ENCODE results near the gene ITPRIP.

The ITPRIP gene

GRCh38 chr10:104325436-104326435 is 12.5 kb downstream of the ITPRIP start:
- Histone ChIP-seq H3K4me3 (ENCODE audit: low read depth, low read length) (no peak overlapping the region), H3K36me3 (ENCODE audit: control insufficient read depth in 2 of 2, insufficient read depth in 1 of 2, low read length in 2 of 2) (no peaks in the 10 kb centered on the region), H3K9me3 (ENCODE audit: control insufficient read depth, insufficient read depth, low read depth, low read length) (no peaks in the 10 kb centered on the region), H3K4me1 (ENCODE audit: control insufficient read depth, insufficient read depth, low read length) (peaks cover 27% of the 10 kb centered on the region), H3K27ac (ENCODE audit: extremely low read depth, low read depth, low read length) (no peak overlapping the region)
- ChIA-PET POLR2A (no interaction called here), CTCF (no interaction called here)
- TF ChIP-seq ZNF146 (tag by site-specific recombination; IDR thresholded peaks at IDR 0.05) (no peak), ZNF645 (tag by site-specific recombination; IDR thresholded peaks at IDR 0.05) (no peak), ZBTB48 (tag by site-specific recombination; IDR thresholded peaks at IDR 0.05) (no peak), PRDM1 (tag by site-specific recombination; IDR thresholded peaks at IDR 0.05) (no peak), ZNF37A (tag by site-specific recombination; IDR thresholded peaks at IDR 0.05) (no peak), ZNF561 (tag by site-specific recombination; IDR thresholded peaks at IDR 0.05; ENCODE audit: borderline replicate concordance) (no peak)
- TF ChIP-seq, protein P1, sequence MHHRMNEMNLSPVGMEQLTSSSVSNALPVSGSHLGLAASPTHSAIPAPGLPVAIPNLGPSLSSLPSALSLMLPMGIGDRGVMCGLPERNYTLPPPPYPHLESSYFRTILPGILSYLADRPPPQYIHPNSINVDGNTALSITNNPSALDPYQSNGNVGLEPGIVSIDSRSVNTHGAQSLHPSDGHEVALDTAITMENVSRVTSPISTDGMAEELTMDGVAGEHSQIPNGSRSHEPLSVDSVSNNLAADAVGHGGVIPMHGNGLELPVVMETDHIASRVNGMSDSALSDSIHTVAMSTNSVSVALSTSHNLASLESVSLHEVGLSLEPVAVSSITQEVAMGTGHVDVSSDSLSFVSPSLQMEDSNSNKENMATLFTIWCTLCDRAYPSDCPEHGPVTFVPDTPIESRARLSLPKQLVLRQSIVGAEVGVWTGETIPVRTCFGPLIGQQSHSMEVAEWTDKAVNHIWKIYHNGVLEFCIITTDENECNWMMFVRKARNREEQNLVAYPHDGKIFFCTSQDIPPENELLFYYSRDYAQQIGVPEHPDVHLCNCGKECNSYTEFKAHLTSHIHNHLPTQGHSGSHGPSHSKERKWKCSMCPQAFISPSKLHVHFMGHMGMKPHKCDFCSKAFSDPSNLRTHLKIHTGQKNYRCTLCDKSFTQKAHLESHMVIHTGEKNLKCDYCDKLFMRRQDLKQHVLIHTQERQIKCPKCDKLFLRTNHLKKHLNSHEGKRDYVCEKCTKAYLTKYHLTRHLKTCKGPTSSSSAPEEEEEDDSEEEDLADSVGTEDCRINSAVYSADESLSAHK (tag by site-specific recombination; IDR thresholded peaks at IDR 0.05), result no peak
- TF ChIP-seq, protein P2, sequence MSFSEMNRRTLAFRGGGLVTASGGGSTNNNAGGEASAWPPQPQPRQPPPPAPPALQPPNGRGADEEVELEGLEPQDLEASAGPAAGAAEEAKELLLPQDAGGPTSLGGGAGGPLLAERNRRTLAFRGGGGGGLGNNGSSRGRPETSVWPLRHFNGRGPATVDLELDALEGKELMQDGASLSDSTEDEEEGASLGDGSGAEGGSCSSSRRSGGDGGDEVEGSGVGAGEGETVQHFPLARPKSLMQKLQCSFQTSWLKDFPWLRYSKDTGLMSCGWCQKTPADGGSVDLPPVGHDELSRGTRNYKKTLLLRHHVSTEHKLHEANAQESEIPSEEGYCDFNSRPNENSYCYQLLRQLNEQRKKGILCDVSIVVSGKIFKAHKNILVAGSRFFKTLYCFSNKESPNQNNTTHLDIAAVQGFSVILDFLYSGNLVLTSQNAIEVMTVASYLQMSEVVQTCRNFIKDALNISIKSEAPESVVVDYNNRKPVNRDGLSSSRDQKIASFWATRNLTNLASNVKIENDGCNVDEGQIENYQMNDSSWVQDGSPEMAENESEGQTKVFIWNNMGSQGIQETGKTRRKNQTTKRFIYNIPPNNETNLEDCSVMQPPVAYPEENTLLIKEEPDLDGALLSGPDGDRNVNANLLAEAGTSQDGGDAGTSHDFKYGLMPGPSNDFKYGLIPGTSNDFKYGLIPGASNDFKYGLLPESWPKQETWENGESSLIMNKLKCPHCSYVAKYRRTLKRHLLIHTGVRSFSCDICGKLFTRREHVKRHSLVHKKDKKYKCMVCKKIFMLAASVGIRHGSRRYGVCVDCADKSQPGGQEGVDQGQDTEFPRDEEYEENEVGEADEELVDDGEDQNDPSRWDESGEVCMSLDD (tag by site-specific recombination; IDR thresholded peaks at IDR 0.05), result no peak

- TF ChIP-seq ZNF302 (tag by site-specific recombination; IDR thresholded peaks at IDR 0.05; ENCODE audit: low read depth), result no peak
- TF ChIP-seq ZNF37A (tag by site-specific recombination; IDR thresholded peaks at IDR 0.05), result no peak
- TF ChIP-seq, protein P3, sequence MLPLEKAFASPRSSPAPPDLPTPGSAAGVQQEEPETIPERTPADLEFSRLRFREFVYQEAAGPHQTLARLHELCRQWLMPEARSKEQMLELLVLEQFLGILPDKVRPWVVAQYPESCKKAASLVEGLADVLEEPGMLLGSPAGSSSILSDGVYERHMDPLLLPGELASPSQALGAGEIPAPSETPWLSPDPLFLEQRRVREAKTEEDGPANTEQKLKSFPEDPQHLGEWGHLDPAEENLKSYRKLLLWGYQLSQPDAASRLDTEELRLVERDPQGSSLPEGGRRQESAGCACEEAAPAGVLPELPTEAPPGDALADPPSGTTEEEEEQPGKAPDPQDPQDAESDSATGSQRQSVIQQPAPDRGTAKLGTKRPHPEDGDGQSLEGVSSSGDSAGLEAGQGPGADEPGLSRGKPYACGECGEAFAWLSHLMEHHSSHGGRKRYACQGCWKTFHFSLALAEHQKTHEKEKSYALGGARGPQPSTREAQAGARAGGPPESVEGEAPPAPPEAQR (tag by site-specific recombination; IDR thresholded peaks at IDR 0.05), result no peak
- TF ChIP-seq ZNF670 (tag by site-specific recombination; IDR thresholded peaks at IDR 0.05; ENCODE audit: low read depth), result no peak
- Histone ChIP-seq H3K4me1 (ENCODE audit: control insufficient read depth, insufficient read depth, low read length) (peaks cover 19% of the 10 kb centered on the region), H3K9me3 (ENCODE audit: control insufficient read depth, insufficient read depth, low read depth, low read length) (no peaks in the 10 kb centered on the region), H3K36me3 (ENCODE audit: control insufficient read depth in 2 of 2, insufficient read depth in 1 of 2, low read length in 2 of 2) (no peaks in the 10 kb centered on the region), H3K27ac (ENCODE audit: extremely low read depth, low read depth, low read length) (no peak overlapping the region), H3K4me3 (ENCODE audit: low read depth, low read length) (no peak overlapping the region)
- ChIA-PET CTCF (no interaction called here), POLR2A (no interaction called here)
These were observed 13.3 kb downstream of the ITPRIP start for GRCh38 chr10:104324931-104325330.

- CTCF ChIA-PET, result no interaction called here
- H3K9me3 ChIP-seq (ENCODE audit: control insufficient read depth, insufficient read depth, low read depth, low read length), result no peaks in the 10 kb centered on the region
- POLR2A ChIA-PET, result no interaction called here
- H3K4me1 ChIP-seq (ENCODE audit: control insufficient read depth, insufficient read depth, low read length), result peaks cover 12% of the 10 kb centered on the region
- H3K36me3 ChIP-seq (ENCODE audit: control insufficient read depth in 2 of 2, insufficient read depth in 1 of 2, low read length in 2 of 2), result no peaks in the 10 kb centered on the region
- H3K27ac ChIP-seq (ENCODE audit: extremely low read depth, low read depth, low read length), result no peak overlapping the region
- no peak overlapping the region for H3K4me3 ChIP-seq (ENCODE audit: low read depth, low read length)
- TF ChIP-seq HIC1 (tag by site-specific recombination; IDR thresholded peaks at IDR 0.05) (no peak), ZSCAN16 (tag by site-specific recombination; IDR thresholded peaks at IDR 0.05) (no peak), ZNF37A (tag by site-specific recombination; IDR thresholded peaks at IDR 0.05) (no peak), ZNF362 (tag by site-specific recombination; IDR thresholded peaks at IDR 0.05) (no peak), ZNF704 (tag by site-specific recombination; IDR thresholded peaks at IDR 0.05) (no peak)
These were observed 14.0 kb downstream of the ITPRIP start for GRCh38 chr10:104324221-104324686.
